Tibial artery (tissue), 4 donors: ENCODE measurements around the gene ANKRD33B.

Experiments
- DNase-seq, 2 donors: peaks; one replicate each; pipeline ENCODE4 v3.0.0-alpha.2; 2019
- H3K27ac ChIP-seq, 2 donors: fragments of 200-600 bp; sonication (generic) in 1 of 2; 1 replicate in 1 of 2; 2 replicates in 1 of 2; pipeline ENCODE4 v1.5.1; 2018 to 2019; ENCODE audit warnings: mild to moderate bottlenecking in 1 of 2
- H3K27me3 ChIP-seq, 2 donors: fragments of 200-600 bp; sonication (generic) in 1 of 2; one replicate each; pipeline versions ENCODE4 v1.5.1 to v1.6.0; 2016 to 2019
- H3K36me3 ChIP-seq, 3 donors: fragments of 200-600 bp; sonication (generic) in 2 of 3; one replicate each; pipeline ENCODE4 v1.5.1; 2016 to 2019; ENCODE audit warnings: mild to moderate bottlenecking in 2 of 3
- H3K4me1 ChIP-seq, 4 donors: fragments of 200-600 bp; sonication (generic) in 2 of 4; 1 replicate in 3 of 4; 2 replicates in 1 of 4; pipeline ENCODE4 v1.5.1; 2016 to 2019
- H3K4me3 ChIP-seq, 2 donors: fragments of 200-600 bp; sonication (generic) in 1 of 2; 1 replicate in 1 of 2; 2 replicates in 1 of 2; pipeline ENCODE4 v1.5.1; 2018 to 2019; ENCODE audit warnings: mild to moderate bottlenecking in 2 of 2
- H3K9me3 ChIP-seq, 3 donors: fragments of 200-600 bp; sonication (generic) in 1 of 3; one replicate each; pipeline ENCODE4 v1.5.1; 2016 to 2019
- CTCF ChIP-seq, 2 experiments: fragments of 200-600 bp in 1 of 2; fragments of 450-650 bp in 1 of 2; IDR thresholded peaks; one replicate each; pipeline ENCODE4 v1.5.1; 2017 to 2019; ENCODE audit warnings: antibody characterized with exemption in 2 of 2, mild to moderate bottlenecking in 1 of 2, moderate library complexity in 1 of 2
- intact Hi-C: fragments of 100-400 bp; cut with DNase I; formaldehyde crosslinking; loops from one replicate; pipeline ENCODE4 v1.15.0; 2023; ENCODE audit warnings: low total_unique reads

The ANKRD33B gene

GRCh38 chr5:10679336-10679988 is 115.6 kb downstream of the ANKRD33B start:
- H3K9me3 ChIP-seq: peaks cover 0 to 2% (median 0%) of the 10 kb centered on the region in 3 donors
- no peaks in the 10 kb centered on the region for H3K4me1 ChIP-seq
- no peak overlapping the region for H3K4me3 ChIP-seq
- peaks cover 52 to 65% (median 65%) of the 10 kb centered on the region in 3 donors for H3K36me3 ChIP-seq
- intact Hi-C loops: no loop called here
- DNase-seq: no peak
- H3K27ac ChIP-seq: no peak overlapping the region
- no peaks in the 10 kb centered on the region for H3K27me3 ChIP-seq
- TF ChIP-seq CTCF (IDR thresholded peaks at IDR 0.05): no peak

- Histone ChIP-seq H3K27me3 (no peaks in the 10 kb centered on the region), H3K9me3 (peaks cover 0 to 2% (median 0%) of the 10 kb centered on the region in 3 donors), H3K36me3 (peaks cover 52 to 70% (median 65%) of the 10 kb centered on the region in 3 donors), H3K27ac (no peak overlapping the region), H3K4me3 (no peak overlapping the region), H3K4me1 (no peaks in the 10 kb centered on the region)
- intact Hi-C loops: no loop called here
- TF ChIP-seq CTCF (IDR thresholded peaks at IDR 0.05): no peak
- DNase-seq: no peak
Measured at GRCh38 chr5:10680876-10681481, 117.1 kb downstream of the ANKRD33B start.

GRCh38 chr5:10681731-10682679 is 118.1 kb downstream of the ANKRD33B start:
- intact Hi-C loops: no loop called here
- H3K9me3 ChIP-seq: peaks cover 0 to 2% (median 0%) of the 10 kb centered on the region in 3 donors
- no peak for TF ChIP-seq CTCF (IDR thresholded peaks at IDR 0.05)
- H3K27ac ChIP-seq: no peak overlapping the region
- H3K4me1 ChIP-seq: no peaks in the 10 kb centered on the region
- H3K4me3 ChIP-seq: no peak overlapping the region
- H3K36me3 ChIP-seq: peaks cover 52 to 70% (median 65%) of the 10 kb centered on the region in 3 donors
- DNase-seq: no peak
- no peaks in the 10 kb centered on the region for H3K27me3 ChIP-seq

GRCh38 chr5:10682801-10683525 is 119.1 kb downstream of the ANKRD33B start:
- no peak for TF ChIP-seq CTCF (IDR thresholded peaks at IDR 0.05)
- Histone ChIP-seq H3K27ac (no peak overlapping the region), H3K4me1 (no peaks in the 10 kb centered on the region), H3K9me3 (no peaks in the 10 kb centered on the region), H3K36me3 (peaks cover 45 to 61% (median 57%) of the 10 kb centered on the region in 3 donors), H3K27me3 (no peaks in the 10 kb centered on the region), H3K4me3 (no peak overlapping the region)
- intact Hi-C loops: no loop called here
- no peak for DNase-seq
